GM19467 (cell line): ENCODE results near the gene TPO.
"Not testable (repeated sequence)": the region's sequence is repeated elsewhere in the genome, so short reads cannot be mapped to it uniquely, and the experiment has no call there.

Source experiments
- ATAC-seq: cut with Tn5 transposase; IDR thresholded peaks from one replicate; pipeline ENCODE4 v1.9.1; 2021; ENCODE audit warnings: mild to moderate bottlenecking, moderate library complexity; ENCODE audit not compliant: unreplicated experiment

TPO gene

GRCh38 chr2:1548910-1549673 lies 135.8 kb downstream of the TPO start:
- no peak for ATAC-seq

DNA sequence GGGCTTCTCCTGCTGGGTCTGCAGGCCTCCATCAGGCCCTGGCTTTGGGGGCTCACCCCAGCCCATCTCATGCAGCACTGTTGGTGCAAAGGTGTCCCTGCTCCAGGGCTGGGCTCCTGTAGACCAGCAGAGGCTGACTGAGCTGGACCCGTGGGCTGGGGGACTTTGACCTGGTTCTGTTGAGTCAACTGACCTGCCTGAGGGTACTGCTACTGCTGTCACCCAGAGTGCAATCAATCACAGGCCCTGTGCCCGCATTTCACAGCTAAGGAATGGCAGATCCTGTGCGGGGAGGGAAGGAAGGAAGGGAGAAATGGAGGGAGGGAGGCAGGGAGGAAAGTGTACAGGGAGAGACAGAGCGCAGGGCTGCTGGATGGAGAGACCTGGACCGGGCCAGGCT lies 136.8 kb downstream of the TPO start:
- ATAC-seq, result no peak

GRCh38 chr2:1550658-1551316 lies 137.5 kb downstream of the TPO start:
- ATAC-seq, result peak; percentile 84

DNA sequence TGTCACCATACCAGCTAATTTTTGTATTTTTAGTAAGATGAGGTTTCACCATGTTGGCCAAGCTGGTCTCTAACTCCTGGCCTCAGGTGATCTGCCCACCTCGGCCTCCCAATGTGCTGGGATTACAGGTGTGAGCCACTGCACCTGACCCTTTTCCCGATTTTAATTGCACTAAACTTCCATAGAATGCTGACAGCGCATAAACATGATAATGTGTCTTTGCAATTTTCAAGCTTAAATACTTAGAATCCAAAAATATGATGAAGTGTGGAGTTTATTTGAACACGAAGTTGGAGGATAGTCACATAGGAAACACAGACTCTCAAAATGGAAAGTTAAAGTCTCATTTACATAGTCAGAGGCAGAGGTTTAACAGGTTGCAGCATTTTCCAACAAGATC lies 138.6 kb downstream of the TPO start:
- no peak for ATAC-seq

DNA sequence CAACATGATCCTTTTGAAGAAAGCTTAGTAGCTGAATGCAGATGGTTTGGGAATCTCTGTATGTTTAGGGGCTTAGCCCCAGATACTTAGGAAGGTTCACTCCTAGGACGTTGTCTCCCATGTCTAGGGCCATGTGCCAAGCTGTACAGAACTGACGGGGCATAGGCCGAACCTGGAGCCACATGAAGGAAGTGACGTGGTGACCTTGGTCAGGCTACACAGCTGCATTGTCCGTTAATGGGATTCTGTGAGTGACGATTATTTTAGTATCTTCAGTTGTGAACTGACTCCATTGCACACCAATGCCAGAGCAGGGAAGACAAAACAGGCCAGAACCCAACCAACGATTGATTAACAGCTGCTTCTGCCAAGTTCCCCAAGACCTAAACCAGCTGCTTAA lies 139.3 kb downstream of the TPO start:
- ATAC-seq, result no peak

- ATAC-seq, result no peak
Measured at GRCh38 chr2:1553671-1554295, 140.5 kb downstream of the TPO start.

DNA sequence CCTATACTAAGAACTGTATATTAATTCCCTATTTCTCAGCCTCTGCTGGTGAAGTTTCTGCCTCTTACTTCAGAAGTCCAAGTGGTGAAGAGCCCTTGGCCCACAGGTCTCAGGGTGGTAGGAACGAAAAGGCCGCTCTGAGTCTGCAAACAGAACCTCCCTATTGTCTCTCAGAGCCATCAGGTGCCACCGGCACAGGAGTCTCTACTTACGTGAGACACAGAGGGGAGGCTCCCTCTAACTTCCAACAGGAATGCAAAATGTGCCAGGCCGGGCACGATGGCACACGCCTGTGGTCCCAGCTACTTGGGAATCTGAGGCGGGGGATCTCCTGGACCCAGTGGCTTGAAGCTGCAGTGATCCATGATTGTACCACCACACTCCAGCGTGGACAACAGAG lies 143.0 kb downstream of the TPO start:
- no peak for ATAC-seq

GRCh38 chr2:1556776-1557466 lies 143.7 kb downstream of the TPO start:
- no peak for ATAC-seq

DNA sequence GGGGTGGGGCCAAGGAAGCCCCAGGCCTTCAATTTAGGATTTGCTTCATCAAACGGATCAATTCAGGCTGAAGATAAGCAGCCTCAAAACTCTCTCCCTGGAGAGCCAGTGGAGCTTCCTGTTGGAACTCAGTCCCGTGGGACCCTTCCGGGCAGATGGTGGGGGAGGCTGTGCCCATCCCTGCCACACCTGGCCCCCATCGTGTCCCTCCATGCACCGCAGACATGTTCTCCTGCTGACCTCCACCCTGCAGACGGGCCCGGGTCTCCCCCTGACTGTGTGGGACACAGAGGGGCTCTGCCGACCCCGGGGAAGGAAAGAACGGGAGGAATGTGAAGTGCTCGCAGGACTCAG lies 144.2 kb downstream of the TPO start:
- ATAC-seq, result no peak

GRCh38 chr2:1559589-1560175 lies 146.4 kb downstream of the TPO start:
- ATAC-seq, result no peak

- no peak for ATAC-seq
Measured at GRCh38 chr2:1561259-1561658, 148.0 kb downstream of the TPO start.

- ATAC-seq, result no peak
Measured at GRCh38 chr2:1561811-1562421, 148.7 kb downstream of the TPO start.

DNA sequence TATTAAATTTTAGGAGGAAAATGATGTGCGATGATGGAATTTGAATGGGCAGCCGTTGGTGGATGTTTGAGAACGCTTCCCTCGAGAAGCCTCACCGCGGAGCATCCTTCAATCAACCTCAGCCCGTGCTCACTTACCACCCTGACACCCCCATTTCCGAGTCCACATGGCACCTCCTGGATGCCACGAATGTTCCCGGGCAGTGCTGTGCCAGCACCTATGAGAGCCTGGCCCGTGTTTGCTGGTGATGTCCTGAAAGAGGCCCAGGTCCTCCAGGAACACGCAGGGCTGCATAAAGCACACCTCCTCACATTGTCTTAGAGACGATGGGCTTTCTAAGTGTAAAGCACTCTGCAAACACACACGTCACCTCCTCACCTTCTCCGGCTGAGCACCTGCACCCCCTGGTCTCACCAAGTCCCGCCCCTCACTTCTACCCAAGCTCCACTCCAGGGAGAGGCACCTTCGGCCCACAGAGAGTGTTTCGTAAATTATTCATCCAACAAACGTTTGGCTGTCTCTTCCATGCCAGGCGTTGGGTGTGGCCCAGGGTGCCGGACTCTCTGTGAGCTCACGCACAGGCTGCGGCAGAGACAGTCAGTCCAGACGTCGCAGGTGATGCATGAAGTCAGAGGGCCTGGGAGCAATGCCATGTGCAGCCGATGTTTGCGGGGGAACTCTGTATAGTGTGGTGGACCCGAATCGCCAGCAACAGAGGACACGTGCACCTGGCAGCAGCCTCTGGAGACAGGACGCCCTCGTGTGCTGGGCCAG lies 150.0 kb downstream of the TPO start:
- ATAC-seq, result no peak

DNA sequence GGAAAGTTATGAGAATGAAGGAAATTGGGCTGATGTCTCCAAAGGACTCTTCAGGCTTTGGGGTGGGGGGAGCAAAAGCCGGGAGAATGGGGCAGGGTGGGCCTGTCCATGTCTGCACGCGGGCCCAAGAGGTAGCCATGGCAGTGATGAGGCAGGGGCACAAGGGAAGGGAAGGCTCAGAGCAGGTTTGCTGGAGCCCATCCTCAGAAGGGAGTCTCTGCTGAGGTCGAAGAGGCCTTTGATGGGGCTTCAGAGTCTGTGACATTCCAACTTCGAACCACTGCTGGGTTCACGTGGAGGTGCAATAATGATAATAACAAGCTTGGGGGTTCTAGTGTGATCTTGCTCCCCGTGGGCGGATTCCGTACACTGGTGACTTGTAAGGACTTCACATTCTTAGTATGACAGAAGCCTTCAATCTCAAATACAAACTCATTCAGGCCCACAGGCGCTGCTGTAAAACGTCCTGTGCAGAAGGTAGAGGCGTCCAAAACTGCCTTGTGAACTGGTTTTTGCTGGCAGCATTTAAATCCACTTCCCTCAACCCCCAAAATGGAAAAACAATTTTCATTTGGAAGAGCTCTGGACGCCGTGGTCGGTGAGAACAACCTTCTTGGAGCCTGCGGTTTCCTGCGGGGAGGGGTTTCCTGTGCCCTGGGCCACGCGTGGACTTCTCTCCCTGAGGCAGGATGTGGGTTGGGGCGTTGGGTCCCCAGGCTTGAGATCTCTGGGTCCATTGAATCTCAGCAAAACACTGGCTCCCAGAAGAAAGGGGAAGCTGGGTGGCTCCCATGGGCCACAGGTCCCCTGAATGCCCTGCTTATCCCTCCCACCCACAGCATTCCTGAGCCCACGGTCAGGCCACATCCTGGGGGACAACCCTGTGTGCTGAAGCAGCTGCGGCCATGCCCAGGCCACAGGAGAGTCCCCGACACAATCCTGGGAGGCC lies 151.0 kb downstream of the TPO start:
- ATAC-seq, result no peak

DNA sequence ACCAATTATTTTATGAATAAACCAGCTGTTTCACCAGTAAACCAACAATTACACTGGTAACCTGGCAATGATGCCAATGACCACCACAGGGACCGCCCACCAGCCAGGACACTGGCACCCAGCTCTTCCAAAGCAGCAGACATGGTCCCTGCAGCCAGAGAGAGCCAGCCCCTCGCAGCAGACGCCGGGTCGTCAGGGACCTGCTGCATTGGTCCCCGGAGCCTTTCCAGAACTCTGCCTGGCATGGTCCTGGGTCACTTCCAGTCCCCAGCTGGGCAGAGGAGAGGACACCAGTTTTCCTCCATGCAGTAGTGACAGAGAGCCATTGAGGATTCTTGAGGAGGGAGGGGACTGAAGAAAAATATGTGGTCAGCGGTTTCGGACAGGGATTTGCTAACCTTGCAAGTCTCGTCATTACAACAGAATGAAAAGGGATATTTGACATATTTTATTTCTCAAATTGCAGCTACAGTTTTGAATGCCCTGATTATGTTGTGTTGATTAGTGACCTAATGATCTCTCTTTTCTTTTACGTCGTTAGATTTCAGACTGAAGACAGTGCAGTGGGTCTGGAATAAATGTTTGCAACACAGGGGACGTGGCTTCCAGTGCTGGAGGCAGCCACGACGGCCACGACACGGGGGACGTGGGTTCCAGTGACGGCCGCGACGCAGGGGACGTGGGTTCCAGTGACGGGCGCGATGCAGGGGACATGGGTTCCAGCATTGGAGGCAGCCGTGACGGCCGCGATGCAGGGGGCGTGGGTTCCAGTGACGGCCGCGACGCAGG lies 154.5 kb downstream of the TPO start:
- no peak for ATAC-seq

DNA sequence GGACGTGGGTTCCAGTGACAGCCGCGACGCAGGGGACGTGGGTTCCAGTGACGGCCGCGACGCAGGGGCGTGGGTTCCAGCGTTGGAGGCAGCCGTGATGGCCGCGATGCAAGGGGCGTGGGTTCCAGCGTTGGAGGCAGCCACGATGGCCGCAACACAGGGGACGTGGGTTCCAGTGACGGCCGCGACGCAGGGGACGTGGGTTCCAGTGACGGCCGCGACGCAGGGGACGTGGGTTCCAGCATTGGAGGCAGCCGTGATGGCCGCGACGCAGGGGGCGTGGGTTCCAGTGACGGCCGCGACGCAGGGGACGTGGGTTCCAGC lies 155.0 kb downstream of the TPO start:
- not testable (repeated sequence) for ATAC-seq

DNA sequence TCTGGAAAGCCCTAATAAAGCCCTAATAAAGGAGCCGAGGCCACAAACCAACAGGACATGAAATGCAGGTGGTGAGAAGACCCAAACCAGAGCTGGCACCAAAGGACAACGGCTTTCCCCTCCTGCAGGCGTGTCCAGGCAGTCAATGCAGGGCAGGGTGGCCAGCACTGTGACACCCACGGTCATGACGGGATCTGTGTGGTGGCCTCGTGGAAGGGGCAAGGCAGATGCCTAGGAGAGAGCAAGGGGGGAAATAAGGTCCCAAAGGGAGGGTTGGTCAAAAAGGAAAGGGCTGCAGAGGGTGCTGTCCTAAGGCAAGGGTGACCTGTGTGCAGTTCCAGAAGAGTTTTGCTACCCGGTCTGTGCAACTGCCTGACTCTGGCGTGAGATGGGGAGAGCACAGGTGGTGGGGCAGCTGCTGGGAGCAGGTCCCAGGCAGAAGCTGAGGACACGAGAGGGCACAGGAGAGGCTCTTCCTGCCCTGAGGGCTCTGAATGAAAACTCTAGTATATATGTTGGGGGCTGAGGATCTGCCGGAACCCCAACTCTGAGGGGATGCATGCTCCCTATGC lies 156.7 kb downstream of the TPO start:
- no peak for ATAC-seq
